Stimulated activated CD8-positive, alpha-beta memory T cell treated with anti-CD3 and anti-CD28 coated beads, Interleukin-7, amount 100 ng/mL, for 1 hour (primary cell): ENCODE measurements around the gene PAFAH1B1.
"Not testable (repeated sequence)": the region's sequence is repeated elsewhere in the genome, so short reads cannot be mapped to it uniquely, and the experiment has no call there.

ENCODE experiments used
- DNase-seq, 2 donors: peaks; one replicate each; pipeline ENCODE4 v3.0.0-alpha.2; 2020; ENCODE audit warnings: low read depth in 2 of 2

Gene PAFAH1B1

DNA sequence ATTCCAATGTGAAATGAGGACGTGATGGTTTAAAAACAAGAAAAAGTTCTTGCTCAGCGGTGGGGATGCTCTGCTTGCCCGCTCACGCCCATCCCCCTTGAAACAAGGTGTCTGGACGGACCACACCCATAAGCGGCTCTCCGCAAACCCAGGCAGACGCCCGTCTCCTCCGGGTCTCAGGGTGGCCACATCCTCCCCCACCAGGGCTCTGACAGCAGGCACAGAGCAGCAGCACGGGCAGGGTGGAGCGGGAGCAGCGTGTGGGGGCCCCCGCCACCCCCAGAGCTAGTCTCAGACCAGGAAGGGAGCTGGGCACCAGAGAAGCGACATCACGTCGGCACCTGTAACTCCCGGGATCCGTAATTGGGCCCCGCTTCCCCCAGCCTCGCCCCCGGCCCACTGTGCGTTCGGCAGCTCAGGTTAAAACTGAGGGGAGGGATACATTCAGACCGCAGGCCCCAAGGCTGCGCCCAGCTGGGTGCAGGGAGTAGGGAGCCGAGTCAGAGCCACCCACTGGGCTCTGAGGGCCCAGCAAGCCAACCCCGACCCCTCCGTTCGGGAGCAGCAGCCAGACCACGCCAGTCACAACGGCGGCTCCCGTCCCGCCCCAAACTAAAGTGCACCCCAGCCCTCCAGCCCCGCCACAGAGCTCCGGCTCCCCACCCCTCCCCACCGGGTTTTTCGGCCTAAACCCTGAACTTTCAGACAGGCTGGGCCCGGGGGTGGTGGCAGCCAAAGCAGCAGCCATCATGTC is 96.1 kb downstream of the PAFAH1B1 start:
- no peak for DNase-seq

DNA sequence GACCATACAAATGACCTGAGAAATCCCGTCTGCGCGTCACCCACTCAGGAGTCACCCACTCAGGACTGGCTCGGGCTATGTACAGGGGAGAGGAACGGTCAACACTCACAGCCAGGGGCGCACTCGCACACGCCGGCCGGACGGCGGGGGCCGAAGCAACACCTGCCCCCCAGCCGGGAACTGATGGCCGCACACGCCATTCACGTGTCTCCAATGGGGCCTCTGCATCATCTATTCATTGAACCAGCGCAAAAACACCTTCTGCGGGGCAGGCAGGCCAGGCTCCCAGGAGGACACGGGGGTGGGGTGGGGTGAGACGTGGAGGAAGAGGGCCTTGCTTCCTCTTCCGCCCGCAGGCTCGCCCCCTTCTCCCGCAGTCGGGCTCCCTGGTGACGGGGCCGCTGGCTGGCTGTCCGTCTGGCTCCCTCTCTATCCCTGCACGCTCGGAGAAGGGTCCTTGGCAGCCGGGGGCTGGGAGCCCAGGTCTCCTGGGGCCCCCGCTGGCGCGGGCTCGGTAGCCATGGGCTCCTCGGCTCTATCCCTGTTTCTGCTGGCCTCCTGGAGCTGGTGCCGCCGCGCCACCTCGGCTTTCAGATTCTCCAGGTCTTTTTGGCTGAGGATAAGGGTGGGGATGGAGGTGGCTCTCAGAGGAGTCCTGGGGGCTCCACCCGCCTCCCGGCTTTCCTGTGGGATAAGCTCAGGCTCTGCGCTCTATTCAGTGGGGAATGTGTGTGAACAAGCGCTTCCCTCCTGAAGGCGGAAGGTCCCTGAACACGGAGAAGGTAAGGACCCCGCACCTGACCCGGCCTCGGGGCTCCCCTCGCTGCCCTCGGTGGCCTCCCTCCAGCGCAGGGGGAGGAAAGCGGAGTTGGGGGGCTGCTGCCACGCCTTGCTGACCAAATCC is 97.0 kb downstream of the PAFAH1B1 start:
- DNase-seq, result no peak

DNA sequence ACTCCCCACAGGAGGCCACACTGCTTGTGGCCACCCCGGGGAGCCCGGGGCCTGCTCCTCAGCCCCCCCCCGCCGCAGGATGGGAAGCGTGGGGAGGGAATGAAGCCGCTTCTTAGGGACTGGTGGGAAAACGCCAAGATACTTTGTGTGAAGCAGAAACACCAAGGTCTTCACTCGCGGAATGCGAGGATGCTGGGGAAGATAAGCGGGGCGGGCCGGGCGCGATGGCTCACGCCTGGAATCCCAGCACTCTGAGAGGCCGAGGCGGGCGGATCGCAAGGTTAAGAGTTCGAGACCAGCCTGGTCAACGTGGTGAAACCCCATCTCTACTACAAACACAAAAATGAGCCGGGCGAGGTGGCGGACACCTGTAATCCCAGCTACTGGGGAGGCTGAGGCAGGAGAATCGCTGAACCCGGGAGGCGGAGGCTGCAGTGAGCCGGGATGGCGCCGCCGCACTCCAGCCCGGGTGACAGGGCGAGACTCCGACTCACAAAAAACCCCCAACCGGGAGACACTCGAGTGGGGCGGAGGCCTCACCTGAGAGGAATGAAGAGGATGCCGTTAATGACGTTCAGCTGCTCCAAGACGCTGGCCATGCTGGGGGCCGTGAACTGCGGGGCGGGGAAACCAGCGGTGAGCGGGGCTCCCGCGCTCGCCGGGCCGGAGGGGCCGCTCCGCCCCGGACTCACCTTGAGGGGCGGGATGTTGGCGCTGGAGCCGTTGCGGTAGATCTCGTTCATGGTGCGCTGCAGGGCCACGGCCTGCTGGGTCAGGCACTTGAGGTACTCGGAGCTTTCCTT is 97.8 kb downstream of the PAFAH1B1 start:
- DNase-seq, result no peak

DNA sequence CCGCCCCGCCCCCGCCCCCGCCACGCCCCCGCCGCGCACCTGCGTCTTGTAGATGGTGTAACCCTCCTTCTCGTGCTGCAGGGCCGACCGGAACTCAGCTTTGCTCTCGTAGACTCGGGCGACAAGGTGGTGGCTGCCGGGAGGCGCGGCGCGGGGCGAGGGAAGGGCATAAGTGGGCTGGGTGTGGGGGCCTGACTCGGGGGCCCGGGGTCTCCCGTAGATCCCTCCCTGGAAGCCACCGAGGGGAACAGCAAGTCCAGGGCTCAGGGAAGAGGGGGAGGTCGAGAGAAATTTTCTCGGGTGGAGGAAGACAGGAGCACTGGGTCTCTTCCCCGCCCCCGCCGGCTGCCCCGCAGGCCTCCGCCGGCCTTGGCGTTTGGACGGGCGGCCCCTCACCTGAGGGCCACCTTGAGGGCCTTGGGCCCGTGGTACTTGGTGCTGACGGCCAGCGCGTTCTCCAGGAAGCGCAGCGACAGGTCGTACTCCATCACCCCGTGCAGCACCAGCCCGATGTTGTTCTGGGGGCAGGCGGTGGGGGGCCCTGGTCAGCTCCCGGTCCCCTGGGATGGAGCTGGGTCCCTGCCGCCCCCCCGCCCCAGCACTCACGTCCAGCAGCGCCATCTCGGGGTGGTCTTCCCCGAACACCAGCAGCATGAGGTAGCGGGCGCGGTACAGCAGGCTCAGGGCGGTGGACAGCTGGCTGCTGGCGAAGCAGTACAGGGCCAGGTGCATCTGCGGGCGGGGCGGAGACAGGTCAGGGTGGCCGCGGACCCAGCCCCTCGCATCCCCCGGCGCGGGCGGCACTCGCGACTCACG is 98.7 kb downstream of the PAFAH1B1 start:
- no peak for DNase-seq

DNA sequence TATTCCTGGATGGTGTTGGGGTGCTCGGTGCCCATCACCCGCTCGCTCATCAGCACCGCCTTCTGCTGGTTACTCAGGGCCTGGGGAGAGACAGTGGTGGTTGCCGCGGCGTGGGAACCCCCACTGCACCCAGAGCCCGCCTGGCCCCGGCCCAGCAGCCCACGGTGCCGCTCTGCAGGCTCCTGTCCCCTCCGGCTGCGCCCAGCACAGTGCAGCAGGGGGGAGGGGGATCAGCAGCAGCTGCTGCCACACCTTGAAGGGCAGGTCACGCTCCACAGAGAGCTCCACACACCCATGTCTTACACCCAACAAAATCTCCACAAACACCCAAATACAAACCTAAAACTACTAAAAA is 99.3 kb downstream of the PAFAH1B1 start:
- no peak for DNase-seq

DNA sequence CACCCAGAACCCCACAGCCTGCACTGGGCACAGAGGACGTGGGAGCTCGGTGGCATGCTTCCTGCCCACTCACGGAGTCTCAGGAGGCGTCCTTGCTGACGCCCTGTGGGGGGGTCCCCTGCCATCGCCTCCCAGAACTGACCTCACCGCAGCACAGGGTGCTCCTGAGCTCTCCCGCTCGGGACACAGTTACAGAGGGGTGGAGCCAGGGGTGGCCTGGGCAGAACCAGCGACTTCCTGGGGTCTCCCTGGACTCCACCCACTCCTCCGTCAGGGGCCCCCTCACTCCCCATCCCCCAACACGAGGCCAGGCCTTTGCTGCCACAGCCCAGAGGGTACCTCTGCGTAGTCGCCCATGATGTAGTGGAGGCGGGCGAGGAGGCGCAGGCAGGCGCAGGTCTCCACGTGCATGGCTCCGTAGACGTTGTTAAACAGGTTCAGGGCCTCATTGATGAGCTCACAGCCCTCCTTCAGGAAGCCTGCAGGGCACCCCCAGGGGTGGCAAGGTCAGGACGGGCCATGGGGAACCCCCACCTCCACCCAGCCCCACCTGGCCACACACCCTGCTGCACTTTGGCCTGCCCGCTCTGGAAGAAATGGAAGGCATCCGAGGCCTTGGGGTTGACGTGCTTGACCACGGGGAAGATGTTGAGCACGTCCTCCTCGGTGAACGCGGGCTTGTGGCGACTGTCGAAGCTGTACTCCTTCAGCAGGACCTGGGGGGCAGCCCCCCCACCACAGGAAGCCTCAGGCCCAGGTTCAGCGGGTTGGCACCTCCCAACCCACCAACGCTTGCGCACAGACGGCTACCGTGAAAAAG is 100.3 kb downstream of the PAFAH1B1 start:
- no peak for DNase-seq

DNA sequence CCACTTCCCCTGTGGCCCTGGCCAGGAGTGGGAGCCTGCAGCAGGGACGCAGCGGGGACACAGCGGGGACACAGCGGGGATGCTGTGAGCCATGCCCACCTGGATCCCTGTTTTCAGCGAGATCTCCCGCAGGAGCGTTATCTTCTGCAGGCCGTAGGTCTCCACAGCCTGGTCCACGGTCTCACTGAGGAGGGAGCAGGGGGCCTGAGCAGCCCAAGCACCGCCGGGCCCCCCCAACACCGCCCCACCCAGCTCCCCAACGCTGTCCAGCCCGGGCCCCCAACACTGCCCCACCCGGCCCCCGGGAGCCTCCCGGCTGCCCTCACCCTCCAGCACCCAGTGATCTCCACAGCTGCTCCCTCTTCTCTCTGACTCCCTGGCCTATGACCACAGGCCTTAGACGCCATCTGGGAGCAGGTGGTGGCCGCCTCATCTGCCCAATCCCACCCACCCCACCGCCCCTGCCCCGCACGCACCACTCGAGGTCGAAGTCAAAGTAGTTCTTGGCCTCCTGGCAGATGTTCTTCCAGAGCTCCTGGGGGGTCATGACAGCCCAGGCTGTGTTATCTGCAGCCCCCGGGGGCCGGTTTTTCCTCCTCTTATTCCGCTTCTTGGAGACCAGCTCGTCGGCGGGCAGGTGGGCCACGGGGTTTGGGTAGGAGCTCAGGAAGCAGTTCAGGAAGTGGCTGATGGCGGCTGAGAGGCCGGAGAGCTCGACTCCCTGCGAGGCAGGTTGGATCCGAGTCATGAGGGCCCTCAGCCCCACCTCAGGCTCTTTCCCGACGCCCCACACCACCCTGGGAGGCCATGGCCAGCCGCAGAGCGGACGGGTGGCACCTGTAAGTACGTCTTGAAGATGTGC is 101.2 kb downstream of the PAFAH1B1 start:
- DNase-seq, result no peak

DNA sequence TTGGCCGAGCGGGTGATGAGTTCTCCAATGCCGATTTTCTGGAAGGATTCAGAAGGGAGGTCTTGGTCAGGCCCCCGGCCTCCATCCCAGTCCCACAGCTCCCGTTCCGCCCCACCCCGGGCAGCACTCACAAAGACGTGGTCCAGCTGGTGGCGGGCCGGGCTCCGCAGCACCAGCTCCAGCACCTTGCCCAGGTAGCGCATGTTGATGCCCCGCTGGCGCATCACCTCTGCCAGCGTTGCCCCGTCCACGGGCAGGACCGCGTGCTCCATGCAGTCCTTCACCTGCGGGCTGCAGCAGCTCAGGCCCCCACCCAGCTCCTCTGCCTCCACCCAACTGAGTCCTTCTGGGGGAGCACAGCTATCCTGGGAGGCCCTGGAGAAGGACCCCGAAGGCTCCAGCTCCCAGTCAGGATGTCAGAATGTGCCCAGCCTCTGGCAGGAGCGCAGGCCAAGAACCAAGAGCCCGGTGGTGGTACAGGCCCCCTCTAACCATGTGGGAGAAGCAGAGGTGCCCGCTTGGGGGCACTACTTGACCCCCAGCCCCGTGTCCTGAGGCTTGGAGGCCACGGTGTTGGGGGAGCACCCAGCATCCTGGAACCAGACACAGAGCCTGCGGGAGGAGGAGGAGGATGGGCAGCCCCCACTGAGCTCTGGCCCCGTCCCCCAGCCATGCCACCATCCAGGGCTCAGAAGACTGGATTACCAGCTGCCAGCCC is 101.9 kb downstream of the PAFAH1B1 start:
- DNase-seq, result no peak

DNA sequence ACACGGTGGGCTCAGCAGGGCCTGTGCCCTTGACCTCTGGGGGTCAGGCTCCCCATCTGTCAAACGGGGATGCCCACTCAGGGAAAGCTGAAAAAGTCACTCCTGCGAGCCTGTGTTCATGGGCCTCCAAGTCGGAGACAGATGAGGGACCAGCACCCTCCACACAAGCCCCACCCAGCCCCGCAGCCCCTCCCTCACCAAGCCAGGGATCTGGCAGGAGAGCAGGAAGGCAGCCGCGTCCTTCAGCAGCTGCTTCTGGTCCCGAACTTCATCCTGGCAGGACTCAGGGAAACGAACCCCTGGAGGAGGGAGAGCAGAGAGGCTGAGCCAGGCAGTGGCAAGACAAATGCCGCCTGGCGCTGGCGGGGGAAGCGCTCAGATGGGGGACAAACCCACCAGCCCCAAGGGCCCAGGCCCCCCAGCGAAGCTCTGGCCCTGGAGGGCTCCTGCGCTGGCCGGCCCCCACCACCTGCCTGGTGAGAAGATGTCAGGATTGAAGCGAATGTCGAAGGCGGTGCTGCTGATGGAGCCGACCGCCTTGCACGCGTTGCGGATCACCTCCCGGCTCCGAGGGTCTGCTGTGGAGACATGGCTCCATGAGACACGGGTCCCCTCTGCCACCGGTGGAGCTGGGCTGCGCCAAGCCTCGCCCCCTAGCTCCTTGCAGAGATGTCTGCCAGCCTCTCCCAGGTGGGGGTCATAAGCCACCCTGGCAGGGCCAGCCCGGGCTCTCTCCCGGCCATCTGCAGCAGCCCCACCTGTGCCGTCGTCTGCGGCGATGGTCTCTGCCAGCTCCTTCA is 102.7 kb downstream of the PAFAH1B1 start:
- no peak for DNase-seq

DNA sequence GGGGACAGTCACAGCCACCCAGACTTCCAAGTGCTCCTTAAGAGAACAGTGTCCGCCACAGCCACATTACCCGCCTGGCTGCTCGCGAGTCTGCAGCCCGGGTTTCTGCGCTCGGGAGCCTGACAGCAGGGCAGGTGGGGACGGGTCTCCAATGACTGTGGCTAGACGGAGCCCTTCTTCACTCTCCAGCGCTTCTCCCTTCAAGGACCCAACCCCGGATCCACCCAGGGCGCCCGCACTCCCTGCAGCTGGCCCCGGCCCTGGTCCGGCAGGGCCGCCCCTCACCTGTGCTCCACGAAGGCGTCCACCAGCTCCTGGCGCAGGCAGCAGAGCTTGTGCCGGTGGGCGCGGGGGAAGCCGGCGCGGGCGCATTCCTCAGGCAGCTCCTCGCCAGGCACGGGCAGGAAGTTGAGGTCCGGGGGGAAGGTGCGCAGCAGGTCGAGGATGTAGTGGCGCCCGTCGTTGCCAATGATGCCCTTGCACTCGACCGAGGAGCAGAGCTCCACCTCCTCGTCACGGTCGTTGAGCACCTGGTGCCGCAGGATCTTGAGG is 104.2 kb downstream of the PAFAH1B1 start:
- DNase-seq, result no peak

DNA sequence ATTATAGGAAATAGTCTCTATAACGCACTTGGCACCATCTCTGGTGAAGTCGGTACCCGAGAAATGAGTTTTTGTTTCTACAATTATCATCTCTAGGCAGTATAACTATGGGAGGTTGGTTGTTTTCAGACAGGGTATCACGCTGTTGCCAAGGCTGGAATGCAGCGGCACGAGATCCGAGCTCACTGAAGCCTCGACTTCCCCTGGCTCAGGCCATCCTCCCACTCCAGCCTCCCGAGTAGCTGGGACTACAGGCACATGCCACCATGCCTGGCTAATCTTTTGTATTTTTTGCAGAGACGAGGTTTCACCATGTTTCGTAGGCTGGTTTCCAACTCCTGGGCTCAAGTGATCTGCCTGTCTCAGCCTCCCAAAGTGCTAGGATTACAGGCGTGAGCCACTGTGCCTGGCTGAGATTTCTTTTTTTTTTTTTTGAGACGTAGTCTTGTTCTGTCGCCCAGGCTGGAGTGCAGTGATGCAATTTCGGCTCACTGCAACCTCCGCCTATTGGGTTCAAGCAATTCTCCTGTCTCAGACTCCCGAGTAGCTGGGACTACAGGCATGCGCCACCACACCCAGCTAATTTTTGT is 105.9 kb downstream of the PAFAH1B1 start:
- DNase-seq, result not testable (repeated sequence)

DNA sequence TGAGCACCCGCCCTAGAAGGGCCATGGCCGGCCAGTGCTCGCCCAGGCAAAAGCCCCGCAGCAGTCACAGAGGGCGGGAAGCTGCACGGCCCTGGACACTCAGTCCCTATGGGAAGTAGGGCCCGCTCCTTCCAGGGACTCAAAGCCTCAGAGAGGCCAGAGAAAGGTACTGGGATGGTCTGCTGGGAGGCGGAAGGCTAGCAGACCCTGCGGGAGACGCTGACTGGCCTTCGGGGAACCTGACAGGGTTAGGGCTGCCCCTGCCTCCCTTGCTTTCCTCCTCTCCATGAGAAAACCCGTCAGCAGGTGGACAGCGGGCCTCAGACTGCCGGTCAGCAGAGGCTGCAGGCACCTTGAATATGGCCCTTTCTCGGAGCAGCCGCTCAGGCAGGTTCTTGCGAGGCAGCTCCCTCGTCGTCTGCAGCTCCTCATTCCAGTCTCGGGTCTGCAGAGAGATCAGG is 106.6 kb downstream of the PAFAH1B1 start:
- DNase-seq, result no peak

DNA sequence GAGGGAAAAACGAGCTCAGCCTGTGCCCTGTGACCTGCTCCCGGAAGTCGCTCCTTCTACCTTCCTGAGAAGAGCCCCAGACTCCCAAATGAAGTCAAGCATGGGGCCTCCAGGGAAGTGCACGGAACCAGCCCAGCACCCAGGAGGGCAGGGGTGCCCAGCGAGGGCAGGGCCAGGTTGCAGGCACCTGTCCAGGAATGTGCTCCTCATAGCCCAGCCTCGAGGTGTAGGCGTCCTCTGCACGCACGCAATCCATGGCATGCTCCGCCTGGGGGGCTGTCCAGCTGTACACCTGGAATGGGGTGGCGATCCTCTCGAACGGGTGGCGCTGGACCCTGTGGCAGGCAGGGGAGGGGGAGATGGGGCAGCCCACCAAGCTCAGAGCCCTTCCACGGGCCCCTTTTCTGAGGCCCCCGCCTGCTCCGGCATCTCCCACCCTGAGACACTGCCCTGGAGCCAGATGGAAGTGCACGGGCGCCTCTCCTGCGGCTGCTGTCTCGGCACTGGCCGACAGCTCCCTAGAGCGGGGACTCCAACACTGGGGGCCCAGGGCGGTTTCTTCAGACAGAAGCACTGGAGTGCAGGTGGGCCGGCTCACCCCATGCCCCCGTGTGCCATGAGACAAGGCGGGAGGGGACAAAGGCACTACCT is 107.2 kb downstream of the PAFAH1B1 start:
- no peak for DNase-seq

DNA sequence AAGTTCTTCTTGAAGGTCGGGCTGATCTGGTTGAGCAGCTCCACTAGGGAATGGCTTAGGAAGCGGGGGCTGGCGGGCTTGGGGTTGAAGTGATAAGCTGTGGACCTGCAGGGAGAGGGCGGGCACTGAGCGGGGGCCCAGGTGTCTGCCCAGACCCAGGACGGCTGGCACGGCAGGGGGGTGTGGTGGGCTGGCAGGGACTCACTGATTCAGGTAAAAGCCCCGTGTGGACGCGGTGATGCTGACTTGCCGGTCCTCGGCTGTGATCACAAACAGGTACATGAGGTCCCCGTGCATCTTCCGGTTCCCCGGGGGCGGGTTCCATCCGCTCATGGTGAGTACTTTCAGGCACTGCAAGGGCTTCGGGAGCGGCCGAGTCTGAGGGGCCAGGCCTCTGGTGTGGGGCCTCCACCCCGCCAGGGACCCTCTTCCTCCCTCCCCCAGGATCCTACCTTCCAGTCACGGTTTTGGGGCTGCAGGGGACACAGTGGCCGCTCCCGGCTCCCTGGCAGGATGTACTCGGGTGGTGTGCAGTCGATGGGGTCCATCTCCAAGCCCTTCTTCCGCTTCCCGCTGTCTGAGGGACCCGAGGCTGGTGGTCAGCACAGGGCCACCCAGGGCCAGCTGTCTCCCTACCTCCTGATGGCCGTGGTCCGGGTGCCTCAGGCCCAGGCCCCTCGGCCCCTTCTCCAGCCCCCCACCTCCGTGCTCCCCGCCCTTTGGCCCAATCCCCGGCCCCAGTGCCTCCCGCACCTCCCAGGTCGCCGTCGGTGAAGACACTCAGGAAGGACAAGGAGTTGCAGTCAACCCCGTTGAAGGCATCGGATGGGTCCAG is 107.9 kb downstream of the PAFAH1B1 start:
- DNase-seq, result no peak

DNA sequence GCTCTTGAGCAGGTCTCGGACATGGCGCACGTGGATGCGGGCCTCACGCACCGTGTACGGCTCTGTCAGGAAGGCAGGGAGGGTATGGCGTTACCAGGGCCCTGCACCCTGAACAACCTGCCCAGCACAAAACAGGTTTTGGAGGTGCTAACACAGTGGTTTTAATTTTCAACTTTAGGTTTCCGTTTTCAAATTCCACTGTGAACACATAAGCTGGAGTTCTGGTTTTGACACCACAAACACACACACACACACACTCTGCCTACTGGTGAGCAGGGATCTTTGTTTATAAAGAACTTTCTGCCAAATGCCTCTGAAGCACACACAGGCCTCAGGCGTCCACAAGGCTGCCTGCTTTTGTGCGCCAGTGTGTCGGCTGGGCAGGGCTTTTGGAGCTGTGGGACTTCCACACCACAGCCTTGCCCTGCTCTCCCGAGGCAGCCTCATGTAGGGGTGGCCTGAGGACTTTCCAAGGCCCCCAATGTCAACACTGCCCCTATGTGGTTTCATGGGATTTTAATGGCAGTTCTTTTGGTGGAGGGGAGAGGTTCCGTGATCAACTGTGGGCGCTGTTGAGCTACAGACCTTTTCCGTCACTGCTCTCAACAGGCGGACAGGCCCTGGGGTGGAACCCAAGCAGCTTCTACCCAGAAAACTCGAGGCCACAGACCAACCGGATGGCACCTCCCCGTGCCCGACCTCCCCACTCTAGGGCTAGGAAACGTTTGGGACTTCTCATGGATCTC is 108.7 kb downstream of the PAFAH1B1 start:
- no peak for DNase-seq
